HEK293 (cell line): ENCODE data around the gene RBMS3.

Source experiments
- CTCF ChIA-PET: fragments of 350-600 bp; formaldehyde crosslinking; extraction: SDS; loops from one replicate; lab custom pipeline; 2021; ENCODE audit warnings: antibody characterized with exemption; lab: Yijun Ruan, JAX
- POLR2A ChIA-PET: fragments of 300-600 bp; formaldehyde crosslinking; extraction: SDS; loops from one replicate; lab custom pipeline; 2020; ENCODE audit warnings: antibody characterized with exemption, inconsistent platforms; lab: Yijun Ruan, JAX
- H3K27ac ChIP-seq: fragments of 200-500 bp; sonication (Bioruptor generic); 2 replicates; pipeline ENCODE4 v1.5.1; 2014; ENCODE audit warnings: low read depth, low read length, control low read depth, inconsistent platforms; ENCODE audit errors: extremely low read depth
- H3K36me3 ChIP-seq, 2 experiments: fragments of 200-500 bp in 1 of 2; sonication (Bioruptor generic) in 1 of 2; 1 replicate in 1 of 2; 2 replicates in 1 of 2; pipeline ENCODE4 v1.5.1; 2014 to 2017; ENCODE audit warnings: inconsistent platforms in 2 of 2, low read length in 2 of 2; ENCODE audit not compliant: control insufficient read depth in 2 of 2, insufficient read depth in 1 of 2
- H3K4me1 ChIP-seq: fragments of 200-500 bp; sonication (Bioruptor generic); 2 replicates; pipeline ENCODE4 v1.5.1; 2014; ENCODE audit warnings: mild to moderate bottlenecking, low read length, inconsistent platforms; ENCODE audit not compliant: control insufficient read depth, insufficient read depth
- H3K4me3 ChIP-seq: 2 replicates; pipeline ENCODE4 v1.5.1; 2011; ENCODE audit warnings: low read depth, mild to moderate bottlenecking, control low read depth, low read length, moderate library complexity
- H3K9me3 ChIP-seq: fragments of 200-500 bp; sonication (Bioruptor generic); 2 replicates; pipeline ENCODE4 v1.5.1; 2014; ENCODE audit warnings: low read depth, low read length, inconsistent platforms; ENCODE audit not compliant: control insufficient read depth, insufficient read depth
- BCL6B ChIP-seq: fragments of 450-650 bp; formaldehyde crosslinking; IDR thresholded peaks from 2 replicates; pipeline ENCODE4 v1.5.1; 2017; ENCODE audit warnings: missing biosample characterization, missing genetic modification characterization
- EGR2 ChIP-seq: fragments of 450-650 bp; formaldehyde crosslinking; IDR thresholded peaks from 2 replicates; pipeline ENCODE4 v1.5.1; 2016; ENCODE audit warnings: low read depth, missing biosample characterization, missing genetic modification characterization
- PRDM2 ChIP-seq: fragments of 450-650 bp; formaldehyde crosslinking; IDR thresholded peaks from 2 replicates; pipeline ENCODE4 v1.5.1; 2016; ENCODE audit warnings: missing biosample characterization, missing genetic modification characterization, borderline replicate concordance
- ZIC2 ChIP-seq: fragments of 450-650 bp; formaldehyde crosslinking; IDR thresholded peaks from 2 replicates; pipeline ENCODE4 v1.5.1; 2016; ENCODE audit warnings: missing biosample characterization, missing genetic modification characterization
- ZNF155 ChIP-seq: fragments of 450-650 bp; formaldehyde crosslinking; IDR thresholded peaks from 2 replicates; pipeline ENCODE4 v1.5.1; 2016; ENCODE audit warnings: missing biosample characterization, missing genetic modification characterization
- ZNF174 ChIP-seq: fragments of 450-650 bp; formaldehyde crosslinking; IDR thresholded peaks from 2 replicates; pipeline ENCODE4 v1.5.0; 2017; ENCODE audit warnings: missing biosample characterization, mild to moderate bottlenecking, missing genetic modification characterization
- ZNF19 ChIP-seq: fragments of 450-650 bp; formaldehyde crosslinking; IDR thresholded peaks from 2 replicates; pipeline ENCODE4; 2016; ENCODE audit warnings: missing biosample characterization, missing genetic modification characterization, low read depth
- ZNF211 ChIP-seq: fragments of 450-650 bp; formaldehyde crosslinking; IDR thresholded peaks from 2 replicates; pipeline ENCODE4 v1.5.1; 2016; ENCODE audit warnings: low read depth, missing biosample characterization, missing genetic modification characterization
- ZNF280D ChIP-seq: fragments of 450-650 bp; formaldehyde crosslinking; IDR thresholded peaks from 2 replicates; pipeline ENCODE4 v1.5.1; 2016; ENCODE audit warnings: missing biosample characterization, missing genetic modification characterization
- ZNF335 ChIP-seq: fragments of 450-650 bp; formaldehyde crosslinking; conservative IDR thresholded peaks from 2 replicates; pipeline ENCODE4 v1.5.1; 2016; ENCODE audit warnings: missing biosample characterization, missing genetic modification characterization
- ZNF37A ChIP-seq: fragments of 450-650 bp; IDR thresholded peaks from 2 replicates; pipeline ENCODE4 v1.5.1; 2018; ENCODE audit warnings: missing biosample characterization, missing genetic modification characterization
- ZNF426 ChIP-seq: fragments of 450-650 bp; formaldehyde crosslinking; IDR thresholded peaks from 2 replicates; pipeline ENCODE4 v1.5.1; 2017; ENCODE audit warnings: missing biosample characterization, missing genetic modification characterization, mild to moderate bottlenecking, inconsistent platforms, moderate library complexity
- ZNF433 ChIP-seq: fragments of 450-650 bp; formaldehyde crosslinking; IDR thresholded peaks from 2 replicates; pipeline ENCODE4 v1.5.1; 2016; ENCODE audit warnings: missing biosample characterization, missing genetic modification characterization, low read depth
- ZNF473 ChIP-seq: fragments of 450-650 bp; formaldehyde crosslinking; IDR thresholded peaks from 2 replicates; pipeline ENCODE4 v1.5.1; 2017; ENCODE audit warnings: missing biosample characterization, missing genetic modification characterization
- ZNF548 ChIP-seq: fragments of 450-650 bp; formaldehyde crosslinking; IDR thresholded peaks from 2 replicates; pipeline ENCODE4 v1.5.1; 2016; ENCODE audit warnings: missing biosample characterization, missing genetic modification characterization
- ZNF645 ChIP-seq: fragments of 450-650 bp; formaldehyde crosslinking; IDR thresholded peaks from 2 replicates; pipeline ENCODE4; 2016; ENCODE audit warnings: missing biosample characterization, missing genetic modification characterization
- ZNF654 ChIP-seq: fragments of 450-650 bp; formaldehyde crosslinking; IDR thresholded peaks from 2 replicates; pipeline ENCODE4 v1.5.1; 2016; ENCODE audit warnings: low read depth, missing biosample characterization, missing genetic modification characterization
- ZNF776 ChIP-seq: fragments of 450-650 bp; formaldehyde crosslinking; IDR thresholded peaks from 2 replicates; pipeline ENCODE4 v1.5.0; 2017; ENCODE audit warnings: missing biosample characterization, missing genetic modification characterization, borderline replicate concordance
- ZNF785 ChIP-seq: fragments of 450-650 bp; formaldehyde crosslinking; IDR thresholded peaks from 2 replicates; pipeline ENCODE4 v1.5.1; 2016; ENCODE audit warnings: missing biosample characterization, missing genetic modification characterization

The RBMS3 gene

GRCh38 chr3:29274667-29275066, 6.2 kb upstream of the RBMS3 start:
- POLR2A ChIA-PET: no interaction called here
- H3K36me3 ChIP-seq: no peaks in the 10 kb centered on the region
- TF ChIP-seq ZNF335 (tag by site-specific recombination) (no peak), ZNF37A (tag by site-specific recombination) (no peak)
- TF ChIP-seq, all 188 proteins: peak for 0
- CTCF ChIA-PET: no interaction called here
- Histone ChIP-seq H3K4me1 (0 out of 2 replicates have a peak, but pooled peaks cover under 1% of the 10 kb centered on the region), H3K4me3 (no peak overlapping the region), H3K27ac (no peak overlapping the region), H3K9me3 (no peaks in the 10 kb centered on the region)

GRCh38 chr3:29275309-29275708, 5.6 kb upstream of the RBMS3 start:
- no peaks in the 10 kb centered on the region for H3K36me3 ChIP-seq
- CTCF ChIA-PET: no interaction called here
- H3K4me1 ChIP-seq: 0 out of 2 replicates have a peak, but pooled peaks cover 4% of the 10 kb centered on the region
- H3K27ac ChIP-seq: no peak overlapping the region
- no peak overlapping the region for H3K4me3 ChIP-seq
- POLR2A ChIA-PET: no interaction called here
- H3K9me3 ChIP-seq: no peaks in the 10 kb centered on the region
- no peak for TF ChIP-seq BCL6B (tag by site-specific recombination)
- TF ChIP-seq EGR2 (tag by site-specific recombination): no peak
- TF ChIP-seq ZIC2 (tag by site-specific recombination): no peak
- TF ChIP-seq ZNF785 (tag by site-specific recombination): no peak
- no peak for TF ChIP-seq ZNF426
- TF ChIP-seq ZNF473 (tag by site-specific recombination): no peak
- TF ChIP-seq ZNF548 (tag by site-specific recombination): no peak
- TF ChIP-seq ZNF645 (tag by site-specific recombination): no peak
- TF ChIP-seq ZNF433: no peak
- TF ChIP-seq ZNF174 (tag by site-specific recombination): no peak
- no peak for TF ChIP-seq ZNF654
- TF ChIP-seq ZNF280D: no peak
- TF ChIP-seq ZNF776 (tag by site-specific recombination): no peak
- no peak for TF ChIP-seq ZNF19
- no peak for TF ChIP-seq PRDM2 (tag by site-specific recombination)
- no peak for TF ChIP-seq ZNF155 (tag by site-specific recombination)
- TF ChIP-seq ZNF211 (tag by site-specific recombination): no peak
